ENCODE data around the gene FLVCR1.
"Not testable (repeated sequence)": the region's sequence is repeated elsewhere in the genome, so short reads cannot be mapped to it uniquely, and the experiment has no call there.

FLVCR1 gene

GRCh38 chr1:212857992-212858460 is at the start of gene FLVCR1:
TSS of gene FLVCR1 (plus strand) at chr1:212858275. CDS start at chr1:212858453, 178 bp downstream.
- FAIRE-seq, result peak; percentile 98
- DNase-seq (ENCODE audit: extremely low spot score, insufficient read length, low read depth), result peak; percentile 98

GRCh38 chr1:212814537-212815334 is 43.3 kb upstream of the FLVCR1 start:
- no peak for FAIRE-seq
- DNase-seq (ENCODE audit: extremely low spot score, insufficient read length, low read depth), result no peak

GRCh38 chr1:212816567-212817278 is 41.4 kb upstream of the FLVCR1 start:
- no peak for DNase-seq (ENCODE audit: extremely low spot score, insufficient read length, low read depth)
- no peak for FAIRE-seq

GRCh38 chr1:212819726-212820125 is 38.3 kb upstream of the FLVCR1 start:
- FAIRE-seq (peak; percentile 66), DNase-seq (ENCODE audit: extremely low spot score, insufficient read length, low read depth) (no peak)

DNA sequence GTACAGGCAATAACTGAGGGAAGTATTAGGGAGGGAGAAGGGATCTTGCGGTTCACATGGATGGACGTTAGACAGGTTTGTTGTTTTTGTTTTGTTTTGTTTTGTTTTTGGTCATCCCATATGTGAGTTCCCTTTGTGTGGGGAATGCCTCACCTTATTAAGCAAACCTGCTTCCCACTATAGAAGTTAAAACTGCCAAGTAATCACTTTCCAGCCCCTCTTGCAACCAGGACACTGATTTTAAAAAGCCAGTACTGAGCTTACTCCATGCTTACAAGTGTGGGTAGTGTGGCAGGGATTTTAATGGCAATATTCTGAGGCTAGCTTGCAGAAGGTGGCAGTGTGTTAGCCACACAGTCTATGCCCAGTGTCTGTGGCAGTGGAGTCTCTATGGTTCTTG is 37.1 kb upstream of the FLVCR1 start:
- FAIRE-seq, result no peak

DNA sequence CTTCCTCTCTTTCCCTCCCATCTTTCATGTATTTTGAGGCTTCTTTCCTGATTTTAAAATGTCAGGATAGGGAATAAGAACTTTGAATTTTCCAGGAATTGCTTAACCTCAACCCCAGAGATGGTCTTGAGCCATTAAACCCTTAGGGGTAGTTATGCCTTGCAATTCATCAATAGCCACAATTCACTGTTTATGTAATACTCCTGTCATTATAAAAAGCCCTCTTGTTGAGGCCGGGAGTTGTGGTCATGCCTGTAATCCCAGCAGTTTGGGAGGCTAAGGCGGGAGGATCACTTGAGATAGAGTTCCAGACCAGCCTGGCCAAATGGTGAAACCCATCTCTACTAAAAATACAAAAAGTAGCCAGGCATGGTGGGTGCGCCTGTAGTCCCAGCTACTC is 35.1 kb upstream of the FLVCR1 start:
- FAIRE-seq, result no peak
- no peak for DNase-seq (ENCODE audit: extremely low spot score, insufficient read length, low read depth)

More for the DNA sequence above, 37.1 kb upstream of the FLVCR1 start:
- DNase-seq (ENCODE audit: extremely low spot score, insufficient read length, low read depth), result no peak

DNA sequence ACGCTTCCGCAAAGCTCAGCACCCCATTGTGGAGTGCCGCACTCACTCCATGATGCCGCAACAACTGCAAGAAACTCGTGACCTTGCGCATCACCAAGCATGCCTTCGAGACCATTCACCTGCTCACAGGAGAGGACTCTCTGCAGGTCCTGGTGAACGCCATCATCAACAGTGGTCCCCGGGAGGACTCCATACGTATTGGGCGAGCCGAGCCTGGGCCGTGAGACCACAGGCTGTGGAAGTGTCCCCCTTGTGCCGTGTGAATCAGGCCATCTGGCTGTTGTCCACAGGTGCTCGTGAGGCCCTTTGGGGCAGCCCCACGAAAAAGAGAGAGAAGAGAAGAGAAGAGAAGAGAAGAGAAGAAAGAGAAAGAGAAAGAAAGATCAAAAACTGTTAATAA is 33.9 kb upstream of the FLVCR1 start:
- no peak for FAIRE-seq

DNA sequence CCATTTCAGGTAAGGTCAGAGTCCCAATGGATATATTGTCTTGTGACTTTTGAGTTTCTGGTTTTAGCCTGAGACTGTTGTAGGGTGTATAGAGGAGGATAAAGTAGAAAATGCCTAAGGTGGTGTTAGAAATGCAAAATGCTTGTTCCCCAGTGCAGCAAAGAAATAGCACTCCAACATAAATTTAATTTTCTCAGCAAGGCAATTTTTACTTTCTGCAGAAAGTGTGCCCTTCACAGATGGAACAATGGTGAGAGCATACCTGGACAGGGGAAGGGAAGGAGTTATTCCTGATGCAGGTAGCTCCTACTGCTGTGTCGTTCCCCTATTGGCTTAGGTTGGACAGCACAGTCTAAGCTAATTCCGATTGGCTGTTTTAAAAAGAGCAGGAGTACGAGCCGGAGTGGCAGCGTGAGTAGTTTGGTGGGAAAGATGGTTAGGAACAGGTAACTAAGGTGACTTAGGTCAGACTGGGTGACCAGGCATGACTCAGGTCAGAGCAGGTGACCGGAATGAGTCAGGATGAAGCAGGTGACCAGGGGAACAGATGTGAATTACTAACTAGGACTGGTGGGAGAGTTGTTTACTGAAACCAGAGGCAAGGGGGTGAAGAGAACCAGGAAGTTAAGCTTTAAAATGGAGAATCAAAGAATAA is 32.1 kb upstream of the FLVCR1 start:
- DNase-seq (ENCODE audit: extremely low spot score, insufficient read length, low read depth) (no peak), FAIRE-seq (no peak)

More for the DNA sequence above, 33.9 kb upstream of the FLVCR1 start:
- no peak for DNase-seq (ENCODE audit: extremely low spot score, insufficient read length, low read depth)

GRCh38 chr1:212827171-212827776 is 30.8 kb upstream of the FLVCR1 start:
- FAIRE-seq (no peak), DNase-seq (ENCODE audit: extremely low spot score, insufficient read length, low read depth) (no peak)

GRCh38 chr1:212827831-212828278 is 30.2 kb upstream of the FLVCR1 start:
- DNase-seq (ENCODE audit: extremely low spot score, insufficient read length, low read depth) (no peak), FAIRE-seq (no peak)

DNA sequence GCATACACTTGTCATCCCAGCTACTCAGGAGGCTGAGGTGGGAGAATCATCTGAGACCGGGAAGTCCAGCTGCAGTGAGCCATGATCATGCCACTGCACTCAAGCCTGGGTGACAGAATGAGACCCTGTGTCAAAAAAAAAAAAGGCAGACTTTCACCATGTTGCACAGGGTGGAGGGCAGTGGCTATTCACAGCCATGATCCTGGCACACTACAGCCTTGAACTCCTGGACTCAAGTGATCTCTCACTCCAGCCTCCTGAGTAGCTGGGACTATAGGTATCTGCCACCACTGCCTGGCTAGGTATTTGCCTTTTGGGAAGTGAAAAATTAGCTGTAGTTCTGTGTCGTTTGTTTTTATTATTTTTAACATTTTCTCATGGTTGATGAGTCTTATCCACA is 29.7 kb upstream of the FLVCR1 start:
- FAIRE-seq (no peak), DNase-seq (ENCODE audit: extremely low spot score, insufficient read length, low read depth) (no peak)

GRCh38 chr1:212833211-212834207 is 24.6 kb upstream of the FLVCR1 start:
- peak; percentile 96 for FAIRE-seq
- not testable (repeated sequence) for DNase-seq (ENCODE audit: extremely low spot score, insufficient read length, low read depth)

DNA sequence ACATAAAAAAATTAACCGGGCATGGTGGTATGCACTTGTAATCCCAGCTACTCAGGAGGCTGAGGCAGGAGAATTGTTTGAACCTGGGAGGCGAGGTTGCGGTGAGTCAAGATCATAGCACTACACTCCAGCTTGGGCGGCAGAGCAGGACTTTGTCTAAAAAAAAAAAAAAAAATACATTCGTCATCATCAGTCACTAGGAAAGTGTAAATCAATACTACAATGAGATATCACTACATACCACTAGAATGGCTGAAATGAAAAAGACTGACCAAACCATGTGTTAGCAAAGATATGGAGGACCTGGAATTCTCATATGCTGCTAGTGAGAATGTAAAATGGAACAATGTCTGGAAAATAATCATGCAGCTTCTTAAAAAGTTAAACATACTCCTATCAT is 19.9 kb upstream of the FLVCR1 start:
- DNase-seq (ENCODE audit: extremely low spot score, insufficient read length, low read depth) (no peak), FAIRE-seq (no peak)

- DNase-seq (ENCODE audit: extremely low spot score, insufficient read length, low read depth); FAIRE-seq: not testable (repeated sequence)
Measured at GRCh38 chr1:212844521-212844920, 13.6 kb upstream of the FLVCR1 start.

DNA sequence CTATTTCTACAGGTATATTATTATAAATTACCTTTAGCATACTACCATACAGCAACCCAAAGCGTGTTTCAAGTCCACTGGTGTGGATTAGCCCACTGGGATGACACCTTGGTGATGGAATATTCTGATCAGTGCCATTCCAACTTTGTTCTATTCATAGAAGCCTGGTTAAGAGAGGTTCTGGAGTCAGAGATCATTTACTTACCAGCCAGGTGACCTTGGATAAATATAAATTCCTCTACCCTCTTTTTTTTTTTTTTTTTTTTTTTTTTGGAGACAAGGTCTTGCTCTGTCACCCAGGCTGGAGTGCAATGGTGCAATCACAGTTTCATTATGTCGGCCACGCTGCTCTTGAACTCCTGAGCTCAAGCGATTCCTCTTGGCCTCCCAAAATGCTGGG is 10.5 kb upstream of the FLVCR1 start, which contains the start of gene SPATA45:
Gene SPATA45, minus strand, starts transcription at position 101 of the 400 bp plus-strand sequence. CDS start 11,500 bp downstream, outside the sequence.
- DNase-seq (ENCODE audit: extremely low spot score, insufficient read length, low read depth) (no peak), FAIRE-seq (no peak)

DNA sequence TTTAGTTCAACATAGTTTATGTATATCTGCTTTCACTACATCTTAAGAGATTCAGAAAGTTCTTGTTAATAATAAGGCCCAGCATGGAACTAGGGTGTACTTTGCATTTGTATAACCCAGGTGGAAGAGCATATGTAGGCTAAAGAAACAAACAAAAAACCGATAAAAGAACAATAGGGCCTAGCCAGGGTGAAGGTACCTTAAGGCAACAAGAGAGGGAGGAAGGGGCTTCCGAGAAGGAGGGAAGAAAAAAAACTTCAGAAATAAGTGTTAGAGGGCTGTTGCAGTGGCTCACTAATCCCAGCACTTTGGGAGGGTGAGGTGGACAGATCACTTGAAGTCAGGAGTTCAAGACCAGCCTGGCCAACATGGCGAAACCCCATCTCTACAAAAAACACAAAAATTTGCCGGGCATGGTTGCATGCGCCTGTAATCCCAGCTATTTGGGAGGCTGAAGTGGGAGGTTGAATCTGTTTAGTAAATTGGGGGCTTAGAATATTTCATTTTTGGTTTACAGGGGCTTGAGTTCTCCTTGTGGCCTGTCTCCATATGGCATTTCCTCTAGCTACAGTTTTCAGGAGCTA is 5.9 kb upstream of the FLVCR1 start:
- FAIRE-seq (no peak), DNase-seq (ENCODE audit: extremely low spot score, insufficient read length, low read depth) (no peak)

GRCh38 chr1:212853658-212854057 is 4.4 kb upstream of the FLVCR1 start:
- FAIRE-seq (no peak), DNase-seq (ENCODE audit: extremely low spot score, insufficient read length, low read depth) (no peak)

GRCh38 chr1:212856755-212857154 is 1.3 kb upstream of the FLVCR1 start:
- FAIRE-seq (no peak), DNase-seq (ENCODE audit: extremely low spot score, insufficient read length, low read depth) (no peak)
